COLO668 (cell line): ENCODE data around the gene FXYD7.

Source experiments
- DNase-seq: peaks from one replicate; lab custom pipeline; 2025; ENCODE audit not compliant: unreplicated experiment; lab: John Stamatoyannopoulos, UW

Gene FXYD7

DNA sequence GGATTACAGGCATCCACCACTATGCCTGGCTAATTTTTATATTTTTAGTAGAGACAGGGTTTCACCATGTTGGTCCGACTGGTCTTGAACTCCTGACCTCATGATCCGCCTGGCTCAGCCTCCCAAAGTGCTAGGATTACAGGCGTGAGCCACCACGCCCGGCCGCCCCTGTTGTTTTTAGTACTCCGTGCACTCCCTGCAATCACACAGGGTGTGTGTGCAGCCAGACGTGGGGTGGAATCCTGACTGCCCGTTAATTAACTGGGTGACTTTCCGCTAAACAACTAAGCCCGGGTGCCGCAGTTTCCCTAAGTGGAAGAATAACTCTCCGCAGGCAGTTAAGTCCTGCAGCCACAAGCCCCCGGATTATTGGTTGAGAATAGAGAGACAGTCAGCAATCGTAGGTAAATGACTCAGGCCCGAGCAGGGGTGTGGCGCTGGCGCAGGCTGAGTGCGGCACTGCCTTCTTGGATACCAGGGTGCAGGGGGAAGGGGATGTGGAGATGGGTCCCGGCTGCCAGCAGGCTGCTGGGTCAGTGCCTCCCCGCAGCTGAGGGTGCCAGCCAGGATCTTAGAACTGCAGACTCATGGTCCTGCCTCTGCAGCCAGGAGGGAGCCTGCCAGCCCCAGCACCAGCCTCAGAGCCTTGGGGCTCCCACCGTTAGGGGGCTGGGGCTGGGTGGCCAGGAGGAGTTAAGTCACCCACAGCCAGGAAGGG lies 33.5 kb upstream of the FXYD7 start:
- no peak for DNase-seq

DNA sequence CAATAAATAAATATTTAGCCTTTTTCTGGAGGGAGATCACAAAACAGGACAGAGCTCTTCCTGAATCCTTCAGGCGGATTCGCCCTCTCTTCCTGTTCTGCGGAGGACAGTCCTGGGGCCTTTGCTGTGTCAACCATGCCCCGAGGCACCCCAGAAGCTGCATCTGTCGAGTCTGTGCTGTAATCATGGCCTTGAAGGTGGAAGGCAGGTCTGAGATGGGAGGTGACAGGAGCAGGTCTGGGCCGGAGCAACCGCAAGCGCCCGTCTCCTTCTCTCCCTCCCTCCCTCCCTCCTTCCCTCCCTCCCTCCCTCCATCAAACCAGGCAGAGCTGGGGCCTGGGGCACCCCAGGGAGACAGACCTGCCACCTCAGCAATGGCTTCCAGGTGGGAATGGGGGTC lies 32.1 kb upstream of the FXYD7 start:
- no peak for DNase-seq

- DNase-seq: no peak
Measured at GRCh38 chr19:35112995-35113688, 29.9 kb upstream of the FXYD7 start.

GRCh38 chr19:35114353-35115176 lies 28.5 kb upstream of the FXYD7 start:
- peak; percentile 64 for DNase-seq

GRCh38 chr19:35115177-35115951 lies 27.7 kb upstream of the FXYD7 start, which contains the start of gene FXYD3:
FXYD3 (plus strand) TSS chr19:35115823; CDS start chr19:35119377, 3,554 bp downstream.
- peak; percentile 29 for DNase-seq

- DNase-seq: peak; percentile 76
Measured at GRCh38 chr19:35116072-35116801, 26.8 kb upstream of the FXYD7 start.

DNA sequence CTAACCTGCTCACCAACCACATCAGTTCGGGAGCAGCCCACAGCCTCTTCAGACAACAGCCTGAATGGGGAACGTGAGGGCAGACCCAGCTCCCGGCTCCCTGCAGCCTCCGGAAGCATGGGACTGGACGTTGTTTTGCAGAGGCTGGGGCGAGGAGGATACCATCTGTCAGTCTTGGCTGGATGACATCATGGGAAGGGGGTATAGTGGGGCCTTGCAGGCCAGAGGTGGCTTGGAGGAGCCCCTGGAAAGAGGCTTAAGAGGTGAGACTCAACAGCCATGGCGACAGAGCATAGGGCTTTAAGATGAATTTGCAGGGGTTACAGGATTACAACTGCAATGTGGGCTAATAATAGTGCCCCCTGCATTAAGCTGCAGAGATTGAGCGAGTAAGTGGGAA lies 25.9 kb upstream of the FXYD7 start:
- DNase-seq: peak; percentile 42

DNA sequence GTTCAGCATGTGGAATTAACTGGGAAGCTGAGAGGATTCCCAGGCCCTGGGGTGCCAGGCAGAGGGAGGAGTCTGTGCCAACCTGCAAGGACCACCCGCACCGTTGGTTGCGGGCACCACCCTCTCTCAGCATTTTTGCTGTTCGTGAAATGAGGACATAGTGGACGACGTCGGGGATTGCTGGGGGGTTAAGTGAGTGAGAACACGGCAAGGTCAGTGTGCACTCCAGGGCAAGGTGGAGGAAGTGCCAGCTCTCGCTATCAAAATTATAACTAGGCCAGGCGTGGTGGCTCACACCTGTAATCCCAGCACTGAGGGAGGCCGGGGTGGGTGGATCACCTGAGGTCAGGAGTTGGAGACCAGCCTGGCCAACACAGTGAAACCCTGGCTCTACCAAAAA lies 25.3 kb upstream of the FXYD7 start:
- DNase-seq: no peak

- DNase-seq: no peak
Measured at GRCh38 chr19:35118268-35119020, 24.6 kb upstream of the FXYD7 start.

- DNase-seq: peak; percentile 29
Measured at GRCh38 chr19:35119091-35119490, 24.0 kb upstream of the FXYD7 start.

- no peak for DNase-seq
Measured at GRCh38 chr19:35119578-35120155, 23.4 kb upstream of the FXYD7 start.

- peak; percentile 76 for DNase-seq
Measured at GRCh38 chr19:35120492-35120891, 22.6 kb upstream of the FXYD7 start.

DNA sequence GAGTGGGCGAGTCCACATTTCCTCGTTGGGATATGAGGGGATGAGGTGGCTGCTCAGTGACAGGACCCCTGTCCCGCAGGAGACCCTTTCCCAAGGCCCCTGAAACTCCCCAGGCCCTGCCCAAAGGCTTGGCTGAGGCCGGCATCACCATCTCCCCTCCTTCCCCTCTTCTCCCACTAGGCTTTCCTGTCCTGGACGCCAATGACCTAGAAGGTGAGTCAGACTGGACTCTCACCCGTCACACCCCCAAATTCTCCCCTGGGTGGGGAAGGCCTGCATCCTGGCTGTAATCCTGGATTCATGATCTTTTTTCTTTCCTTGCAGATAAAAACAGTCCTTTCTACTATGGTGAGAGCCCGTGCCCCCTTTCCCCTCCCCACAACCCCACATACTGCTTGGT lies 22.2 kb upstream of the FXYD7 start:
- DNase-seq: no peak

DNA sequence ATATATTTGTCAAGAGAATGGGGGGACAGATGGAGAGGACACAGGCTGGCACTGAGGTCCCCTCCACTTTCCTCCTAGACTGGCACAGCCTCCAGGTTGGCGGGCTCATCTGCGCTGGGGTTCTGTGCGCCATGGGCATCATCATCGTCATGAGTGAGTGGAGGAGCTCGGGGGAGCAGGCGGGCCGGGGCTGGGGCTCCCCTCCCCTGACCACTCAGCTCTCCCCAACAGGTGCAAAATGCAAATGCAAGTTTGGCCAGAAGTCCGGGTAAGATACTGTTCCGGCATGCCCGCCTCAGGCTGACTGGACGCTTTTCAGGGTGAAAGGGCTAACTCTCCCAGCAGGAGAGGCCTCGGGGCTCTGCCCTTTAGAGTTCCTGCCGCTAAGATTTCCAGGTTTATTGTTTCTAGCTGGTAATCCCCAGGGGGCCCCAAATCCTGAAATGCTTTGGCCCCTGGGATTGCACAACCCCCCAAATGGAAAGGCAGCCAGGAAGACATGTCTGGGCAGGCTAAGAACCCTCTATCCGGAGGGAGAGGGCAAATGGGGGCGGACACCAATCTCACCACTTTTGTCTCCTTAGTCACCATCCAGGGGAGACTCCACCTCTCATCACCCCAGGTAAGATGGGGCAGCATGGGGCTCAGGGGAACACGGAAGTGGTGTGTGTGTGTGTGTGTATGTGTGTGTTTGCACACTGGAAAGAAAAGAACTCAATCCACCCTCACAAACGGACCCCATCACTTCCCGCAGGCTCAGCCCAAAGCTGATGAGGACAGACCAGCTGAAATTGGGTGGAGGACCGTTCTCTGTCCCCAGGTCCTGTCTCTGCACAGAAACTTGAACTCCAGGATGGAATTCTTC lies 20.1 kb upstream of the FXYD7 start:
- no peak for DNase-seq

DNA sequence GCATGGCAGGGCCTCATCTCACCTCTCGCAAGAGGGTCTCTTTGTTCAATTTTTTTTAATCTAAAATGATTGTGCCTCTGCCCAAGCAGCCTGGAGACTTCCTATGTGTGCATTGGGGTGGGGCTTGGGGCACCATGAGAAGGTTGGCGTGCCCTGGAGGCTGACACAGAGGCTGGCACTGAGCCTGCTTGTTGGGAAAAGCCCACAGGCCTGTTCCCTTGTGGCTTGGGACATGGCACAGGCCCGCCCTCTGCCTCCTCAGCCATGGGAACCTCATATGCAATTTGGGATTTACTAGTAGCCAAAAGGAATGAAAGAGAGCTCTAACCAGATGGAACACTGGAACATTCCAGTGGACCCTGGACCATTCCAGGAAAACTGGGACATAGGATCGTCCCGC lies 19.5 kb upstream of the FXYD7 start:
- DNase-seq: no peak

- peak; percentile 90 for DNase-seq
Measured at GRCh38 chr19:35124098-35125060, 18.7 kb upstream of the FXYD7 start.

GRCh38 chr19:35125270-35125717 lies 17.8 kb upstream of the FXYD7 start:
- no peak for DNase-seq
